Heart right ventricle (tissue), 16 donors: Measurements from ENCODE around the gene BMERB1. TPM values are rescaled to one million over a fixed set of nuclear protein-coding genes. Genes with fewer than 3 reads are reported as not detected.
A peak's percentile ranks its signal among the peaks of the same experiment; 100 is the strongest.
"Not testable (repeated sequence)": the region's sequence is repeated elsewhere in the genome, so short reads cannot be mapped to it uniquely, and the experiment has no call there.

Experiments
- ATAC-seq, 8 donors: fragments of 200-7000 bp; cut with Tn5 transposase; one replicate each; pipeline ENCODE4 v1.9.1; 2020; ENCODE audit warnings: mild to moderate bottlenecking in 8 of 8, moderate library complexity in 8 of 8, moderate number of reproducible peaks in 1 of 8
- DNase-seq, 2 donors: peaks; one replicate each; pipeline ENCODE4 v3.0.0-alpha.2; 2020
- H3K27ac ChIP-seq, 10 donors: fragments of 200-600 bp; sonication (generic) in 2 of 10; one replicate each; pipeline versions ENCODE4 v1.5.0 to v1.8.0; 2020 to 2022; ENCODE audit warnings: mild to moderate bottlenecking in 3 of 10
- H3K27me3 ChIP-seq, 7 donors: fragments of 200-600 bp; one replicate each; pipeline ENCODE4 v1.8.0; 2021 to 2022; ENCODE audit warnings: mild to moderate bottlenecking in 2 of 7
- H3K36me3 ChIP-seq, 9 donors: fragments of 200-600 bp; sonication (generic) in 1 of 9; one replicate each; pipeline versions ENCODE4 v1.5.0 to v1.8.0; 2020 to 2022; ENCODE audit warnings: mild to moderate bottlenecking in 2 of 9
- H3K4me1 ChIP-seq, 9 donors: fragments of 200-600 bp; sonication (generic) in 1 of 9; one replicate each; pipeline versions ENCODE4 v1.5.0 to v1.8.0; 2020 to 2022; ENCODE audit warnings: mild to moderate bottlenecking in 4 of 9
- H3K4me3 ChIP-seq, 10 donors: fragments of 200-600 bp; sonication (generic) in 2 of 10; one replicate each; pipeline versions ENCODE4 v1.5.0 to v1.8.0; 2020 to 2022; ENCODE audit warnings: mild to moderate bottlenecking in 7 of 10, moderate library complexity in 2 of 10
- H3K9me3 ChIP-seq, 11 donors: fragments of 200-600 bp in 10 of 11; sonication (generic) in 2 of 11; one replicate each; pipeline versions ENCODE4 v1.5.0 to v1.8.0; 2013 to 2022; ENCODE audit warnings: mild to moderate bottlenecking in 2 of 11, control low read depth in 1 of 11, moderate library complexity in 1 of 11
- WGBS, 2 donors: extraction: QIAGEN DNeasy Blood & Tissue Kit; methylation state at CpG; one replicate each; pipeline ENCODE4 v1.1.7; 2013; ENCODE audit warnings: inconsistent platforms in 1 of 2; 5-methylcytosine and 5-hydroxymethylcytosine counted together
- intact Hi-C, 10 donors: fragments of 100-400 bp; cut with DNase I; formaldehyde crosslinking; loops; one replicate each; pipeline versions ENCODE4 v1.11.1 to v1.14.2; 2022
- polyA plus RNA-seq, 2 donors: library from polyadenylated mRNA; stranded (reverse); fragments of 200-250 nt; gene quantifications; one replicate each; pipeline ENCODE4 v1.2.3, GENCODE V29; 2013
- total RNA-seq, 10 donors: library from RNA; stranded (reverse); fragmentation: NEBNext Ultra II Directional in 3 of 10; extraction: Animal tissue kit (Norgen Biotek cat#: 25700) in 3 of 10; gene quantifications; one replicate each; pipeline versions ENCODE4 v1.2.1 to v1.2.4, GENCODE V29; 2021 to 2023
- TF ChIP-seq, protein P1 (sequence below), 9 donors: fragments of 200-600 bp; sonication (generic) in 2 of 9; IDR thresholded peaks; one replicate each; pipeline versions ENCODE4 v1.5.0 to v1.8.0; 2021 to 2022; ENCODE audit warnings: antibody characterized with exemption in 9 of 9, mild to moderate bottlenecking in 5 of 9, moderate library complexity in 1 of 9
- donor health status: Arrhythmogenic right ventricular cardiomyopathy.
- donor health status: ischemic (EF 13 %, LVEDD 7.1; RV severe dilation, severe dysfunction).
- donor health status: healthy with polysubstance abuse.
- donor health status: DM: no; HTN: yes; CAD: no.
- donor health status: DM: no; HTN: no; CAD: no.
- donor health status: ischemic (EF 25% LVEDD 6.9; RV normal size, moderate dysfunction).
- donor health status: ischemic (EF 25% LVEDD 5.7; RV mildly dilated, moderate dysfunction).
- donor health status: healthy.
- donor health status: DM: yes; HTN: yes; CAD: no.
- donor health status: Ischemic cardiomyopathy.
- donor health status: ischemic (EF 35%, LVEDD 5.7; RV mildly dilated, moderate dysfunction).
- donor health status: nonischemic (EF 11% LVEDD 7.7; RV severe dilation, severe dysfunction).
- donor health status: DM: yes; HTN: yes; CAD: no.
- donor health status: PGD.
- donor health status: ischemic (EF 29% LVEDD 5.4; RV normal size, mild dysfunction).
- donor health status: nonischemic (EF 23%, LVEDD 6.1; RV moderate dilation, normal function).

BMERB1 gene
- total and polyA plus RNA-seq, 12 donors, result 16.5 to 121 (median 78.9) TPM

GRCh38 chr16:15401972-15402371 lies 32.4 kb upstream of the BMERB1 start:
- intact Hi-C loops, result no loop called here
- H3K27ac ChIP-seq, result no peak overlapping the region

GRCh38 chr16:15403392-15403995 lies 30.9 kb upstream of the BMERB1 start:
- H3K27ac ChIP-seq, result peak overlapping the region in 2 of 10 donors; percentile 74 to 79
- peak in 1 of 8 donors; percentile 35 for ATAC-seq
- 90 to 95% methylated on average over 9 of the region's 9 CpGs for WGBS, 2 donors
- no peaks in the 10 kb centered on the region for H3K27me3 ChIP-seq
- H3K9me3 ChIP-seq, result no peaks in the 10 kb centered on the region
- H3K36me3 ChIP-seq, result peaks cover 0 to 17% (median 0%) of the 10 kb centered on the region in 9 donors
- H3K4me3 ChIP-seq, result no peak overlapping the region
- TF ChIP-seq, protein P1, sequence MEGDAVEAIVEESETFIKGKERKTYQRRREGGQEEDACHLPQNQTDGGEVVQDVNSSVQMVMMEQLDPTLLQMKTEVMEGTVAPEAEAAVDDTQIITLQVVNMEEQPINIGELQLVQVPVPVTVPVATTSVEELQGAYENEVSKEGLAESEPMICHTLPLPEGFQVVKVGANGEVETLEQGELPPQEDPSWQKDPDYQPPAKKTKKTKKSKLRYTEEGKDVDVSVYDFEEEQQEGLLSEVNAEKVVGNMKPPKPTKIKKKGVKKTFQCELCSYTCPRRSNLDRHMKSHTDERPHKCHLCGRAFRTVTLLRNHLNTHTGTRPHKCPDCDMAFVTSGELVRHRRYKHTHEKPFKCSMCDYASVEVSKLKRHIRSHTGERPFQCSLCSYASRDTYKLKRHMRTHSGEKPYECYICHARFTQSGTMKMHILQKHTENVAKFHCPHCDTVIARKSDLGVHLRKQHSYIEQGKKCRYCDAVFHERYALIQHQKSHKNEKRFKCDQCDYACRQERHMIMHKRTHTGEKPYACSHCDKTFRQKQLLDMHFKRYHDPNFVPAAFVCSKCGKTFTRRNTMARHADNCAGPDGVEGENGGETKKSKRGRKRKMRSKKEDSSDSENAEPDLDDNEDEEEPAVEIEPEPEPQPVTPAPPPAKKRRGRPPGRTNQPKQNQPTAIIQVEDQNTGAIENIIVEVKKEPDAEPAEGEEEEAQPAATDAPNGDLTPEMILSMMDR (IDR thresholded peaks at IDR 0.05), result no peak
- H3K4me1 ChIP-seq, result peaks cover 0 to 9% (median 3%) of the 10 kb centered on the region in 9 donors
- intact Hi-C loops, result no loop called here
- no peak for DNase-seq

More at GRCh38 chr16:15401972-15402371, 32.4 kb upstream of the BMERB1 start:
- H3K4me1 ChIP-seq, result peaks cover 0 to 9% (median 3%) of the 10 kb centered on the region in 9 donors
- no peaks in the 10 kb centered on the region for H3K9me3 ChIP-seq
- no peak overlapping the region for H3K4me3 ChIP-seq
- no peak for DNase-seq
- TF ChIP-seq, protein P1 (IDR thresholded peaks at IDR 0.05), result no peak
- H3K36me3 ChIP-seq, result peaks cover 0 to 17% (median 0%) of the 10 kb centered on the region in 9 donors
- 94 to 95% methylated on average over 3 of the region's 3 CpGs for WGBS, 2 donors
- no peaks in the 10 kb centered on the region for H3K27me3 ChIP-seq
- no peak for ATAC-seq

- intact Hi-C loops, H3K27me3 ChIP-seq, H3K9me3 ChIP-seq, ATAC-seq, H3K4me3 ChIP-seq, DNase-seq, H3K4me1 ChIP-seq: not testable (repeated sequence)
- peak overlapping the region in 6 of 10 donors; percentile 72 to 80 (median 77) for H3K27ac ChIP-seq
- 89 to 92% methylated on average over 3 of the region's 3 CpGs for WGBS, 2 donors
- peaks cover 0 to 17% (median 0%) of the 10 kb centered on the region in 9 donors for H3K36me3 ChIP-seq
These were observed 30.3 kb upstream of the BMERB1 start for GRCh38 chr16:15404091-15404490.

DNA sequence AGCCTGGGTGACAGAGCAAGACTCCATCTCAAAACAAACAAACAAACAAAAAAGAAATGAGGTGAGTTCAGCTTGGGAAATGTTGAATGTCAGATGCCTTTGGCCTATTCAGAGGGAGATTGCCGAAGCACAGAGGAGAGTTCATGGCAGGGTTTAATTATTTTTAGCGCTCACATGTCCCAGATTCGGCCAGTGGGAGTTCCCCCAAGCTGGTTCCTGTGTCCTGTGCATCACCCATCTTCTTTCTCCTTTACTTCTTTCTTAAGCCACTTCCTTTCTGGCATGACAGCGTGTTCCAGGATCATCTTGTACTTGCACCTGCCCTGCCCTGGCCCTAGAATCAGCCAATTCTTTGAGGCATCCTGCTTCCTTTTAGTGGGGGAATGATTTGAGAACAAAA lies 29.6 kb upstream of the BMERB1 start:
- no peak overlapping the region for H3K4me3 ChIP-seq
- H3K9me3 ChIP-seq, result no peaks in the 10 kb centered on the region
- no peaks in the 10 kb centered on the region for H3K27me3 ChIP-seq
- peak in 7 of 8 donors; percentile 58 to 97 (median 91) for ATAC-seq
- intact Hi-C loops, result no loop called here
- WGBS, 2 donors, result 28 to 36% methylated on average over 4 of the region's 4 CpGs
- H3K4me1 ChIP-seq, result peaks cover 0 to 9% (median 3%) of the 10 kb centered on the region in 9 donors
- TF ChIP-seq, protein P1 (IDR thresholded peaks at IDR 0.05), result no peak
- DNase-seq, result peak in 1 of 2 donors; percentile 29
- peaks cover 0 to 17% (median 0%) of the 10 kb centered on the region in 9 donors for H3K36me3 ChIP-seq
- peak overlapping the region in 7 of 10 donors; percentile 23 to 80 (median 75) for H3K27ac ChIP-seq

DNA sequence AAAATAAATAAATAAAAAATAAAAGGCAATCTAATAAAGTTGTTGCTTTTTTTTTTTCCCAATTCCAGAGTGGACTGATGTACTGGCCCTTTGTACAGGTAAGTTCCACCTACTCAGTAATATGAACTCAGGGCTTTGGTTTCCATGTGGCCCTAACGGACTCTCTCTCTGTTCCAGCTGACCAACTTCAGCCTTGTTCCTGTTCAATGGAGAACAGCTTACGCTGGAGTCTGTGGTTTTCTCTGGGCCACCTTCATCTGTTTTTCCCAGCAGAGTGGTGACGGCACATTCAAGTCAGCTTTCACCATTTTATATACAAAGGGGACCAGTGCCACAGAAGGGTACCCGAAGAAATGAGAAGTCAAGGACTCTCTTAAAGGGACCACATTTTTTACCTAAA lies 26.6 kb upstream of the BMERB1 start:
- H3K27me3 ChIP-seq, ATAC-seq, DNase-seq, intact Hi-C loops, H3K4me1 ChIP-seq, H3K9me3 ChIP-seq, H3K36me3 ChIP-seq, H3K27ac ChIP-seq, H3K4me3 ChIP-seq: not testable (repeated sequence)
- 84 to 87% methylated on average over 4 of the region's 4 CpGs for WGBS, 2 donors

- intact Hi-C loops, result loop anchor here in 1 of 10 donors (1.0 kb wide), 1 partner anchor 25 kb away; the partner anchor contains the start of gene BMERB1
- H3K4me3 ChIP-seq, DNase-seq, H3K36me3 ChIP-seq, ATAC-seq, H3K27ac ChIP-seq, H3K4me1 ChIP-seq, H3K27me3 ChIP-seq, H3K9me3 ChIP-seq: not testable (repeated sequence)
- 91 to 92% methylated on average over 6 of the region's 6 CpGs for WGBS, 2 donors
These were observed 24.9 kb upstream of the BMERB1 start for GRCh38 chr16:15409476-15409875.
